IMR-90 (cell line): ENCODE results near the gene ATP11A.

Source experiments
- BHLHE40 ChIP-seq: fragments of 150-350 bp; IDR thresholded peaks from 2 replicates; pipeline ENCODE4 v1.6.1; 2016; ENCODE audit warnings: mild to moderate bottlenecking, low read depth, low read length
- CHD1 ChIP-seq: IDR thresholded peaks from 2 replicates; pipeline ENCODE4 v1.6.1; 2012; ENCODE audit warnings: low read depth, low read length, improper control_type of control experiment
- MAFK ChIP-seq: IDR thresholded peaks from 2 replicates; pipeline ENCODE4 v1.6.1; 2012; ENCODE audit warnings: low read depth, low read length, improper control_type of control experiment
- MXI1 ChIP-seq: IDR thresholded peaks from 2 replicates; pipeline ENCODE4 v1.6.1; 2012; ENCODE audit warnings: low read depth, mild to moderate bottlenecking, low read length, moderate library complexity, borderline replicate concordance
- POLR2A ChIP-seq: IDR thresholded peaks from 2 replicates; pipeline ENCODE4 v1.6.1; 2012; ENCODE audit warnings: mild to moderate bottlenecking, low read depth, low read length
- RAD21 ChIP-seq: IDR thresholded peaks from 2 replicates; pipeline ENCODE4 v1.6.1; 2012; ENCODE audit warnings: low read length, improper control_type of control experiment
- RFX5 ChIP-seq: IDR thresholded peaks from 2 replicates; pipeline ENCODE4 v1.8.0; 2012; ENCODE audit warnings: low read depth, mild to moderate bottlenecking, low read length, moderate library complexity
- SMC3 ChIP-seq: fragments of 150-350 bp; IDR thresholded peaks from 2 replicates; pipeline ENCODE4 v1.6.1; 2016; ENCODE audit warnings: low read depth, mild to moderate bottlenecking, antibody characterized with exemption, low read length, moderate library complexity
- TF ChIP-seq, protein P1 (sequence below): conservative IDR thresholded peaks from 2 replicates; pipeline ENCODE4 v1.5.1; 2012; ENCODE audit warnings: mild to moderate bottlenecking, low read depth, low read length, improper control_type of control experiment
- TF ChIP-seq, protein P2 (sequence below): fragments of 150-350 bp; IDR thresholded peaks from 2 replicates; pipeline ENCODE4 v1.6.1; 2017; ENCODE audit warnings: mild to moderate bottlenecking, antibody characterized with exemption, low read length, low read depth
- TF ChIP-seq, protein P3 (sequence below): fragments of 150-350 bp; IDR thresholded peaks from 2 replicates; pipeline ENCODE4 v1.6.1; 2016; ENCODE audit warnings: low read depth, mild to moderate bottlenecking, low read length, moderate library complexity, borderline replicate concordance

DNA sequence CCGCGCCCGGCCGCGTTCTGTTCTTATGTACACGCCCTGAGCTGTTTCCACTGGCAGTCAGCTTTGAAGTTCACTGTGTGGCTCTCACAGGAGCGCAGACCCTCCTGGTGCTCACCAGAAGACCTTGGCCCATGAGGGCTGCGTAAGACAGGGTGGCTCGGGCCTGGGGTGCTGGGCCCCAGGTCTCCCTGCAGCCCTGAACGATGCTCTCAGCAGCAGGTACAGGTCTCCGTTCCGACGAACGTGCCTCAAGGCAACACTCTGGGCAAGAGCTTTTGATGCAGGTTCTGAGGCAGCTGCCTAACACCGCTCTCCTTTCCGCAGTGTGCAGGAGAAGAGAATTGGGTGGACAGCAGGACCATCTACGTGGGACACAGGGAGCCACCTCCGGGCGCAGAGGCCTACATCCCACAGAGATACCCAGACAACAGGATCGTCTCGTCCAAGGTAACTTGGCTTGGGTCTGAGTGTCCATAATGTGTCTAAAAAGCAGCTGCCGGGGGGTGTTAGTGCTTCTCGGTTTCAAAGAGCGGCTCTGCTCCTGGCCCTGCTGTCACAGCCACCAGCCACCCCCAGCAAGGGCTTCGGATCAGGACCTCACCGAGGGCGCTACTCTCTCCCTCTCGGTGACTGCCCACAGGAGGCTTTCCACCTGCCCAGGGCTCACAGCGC lies 95.1 kb downstream of the ATP11A start:
- TF ChIP-seq BHLHE40: no peak
- TF ChIP-seq, protein P1, sequence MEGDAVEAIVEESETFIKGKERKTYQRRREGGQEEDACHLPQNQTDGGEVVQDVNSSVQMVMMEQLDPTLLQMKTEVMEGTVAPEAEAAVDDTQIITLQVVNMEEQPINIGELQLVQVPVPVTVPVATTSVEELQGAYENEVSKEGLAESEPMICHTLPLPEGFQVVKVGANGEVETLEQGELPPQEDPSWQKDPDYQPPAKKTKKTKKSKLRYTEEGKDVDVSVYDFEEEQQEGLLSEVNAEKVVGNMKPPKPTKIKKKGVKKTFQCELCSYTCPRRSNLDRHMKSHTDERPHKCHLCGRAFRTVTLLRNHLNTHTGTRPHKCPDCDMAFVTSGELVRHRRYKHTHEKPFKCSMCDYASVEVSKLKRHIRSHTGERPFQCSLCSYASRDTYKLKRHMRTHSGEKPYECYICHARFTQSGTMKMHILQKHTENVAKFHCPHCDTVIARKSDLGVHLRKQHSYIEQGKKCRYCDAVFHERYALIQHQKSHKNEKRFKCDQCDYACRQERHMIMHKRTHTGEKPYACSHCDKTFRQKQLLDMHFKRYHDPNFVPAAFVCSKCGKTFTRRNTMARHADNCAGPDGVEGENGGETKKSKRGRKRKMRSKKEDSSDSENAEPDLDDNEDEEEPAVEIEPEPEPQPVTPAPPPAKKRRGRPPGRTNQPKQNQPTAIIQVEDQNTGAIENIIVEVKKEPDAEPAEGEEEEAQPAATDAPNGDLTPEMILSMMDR: no peak
- no peak for TF ChIP-seq POLR2A
- TF ChIP-seq MAFK: no peak
- TF ChIP-seq RAD21: no peak
- no peak for TF ChIP-seq MXI1
- TF ChIP-seq, protein P2, sequence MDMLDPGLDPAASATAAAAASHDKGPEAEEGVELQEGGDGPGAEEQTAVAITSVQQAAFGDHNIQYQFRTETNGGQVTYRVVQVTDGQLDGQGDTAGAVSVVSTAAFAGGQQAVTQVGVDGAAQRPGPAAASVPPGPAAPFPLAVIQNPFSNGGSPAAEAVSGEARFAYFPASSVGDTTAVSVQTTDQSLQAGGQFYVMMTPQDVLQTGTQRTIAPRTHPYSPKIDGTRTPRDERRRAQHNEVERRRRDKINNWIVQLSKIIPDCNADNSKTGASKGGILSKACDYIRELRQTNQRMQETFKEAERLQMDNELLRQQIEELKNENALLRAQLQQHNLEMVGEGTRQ: no peak
- TF ChIP-seq, protein P3, sequence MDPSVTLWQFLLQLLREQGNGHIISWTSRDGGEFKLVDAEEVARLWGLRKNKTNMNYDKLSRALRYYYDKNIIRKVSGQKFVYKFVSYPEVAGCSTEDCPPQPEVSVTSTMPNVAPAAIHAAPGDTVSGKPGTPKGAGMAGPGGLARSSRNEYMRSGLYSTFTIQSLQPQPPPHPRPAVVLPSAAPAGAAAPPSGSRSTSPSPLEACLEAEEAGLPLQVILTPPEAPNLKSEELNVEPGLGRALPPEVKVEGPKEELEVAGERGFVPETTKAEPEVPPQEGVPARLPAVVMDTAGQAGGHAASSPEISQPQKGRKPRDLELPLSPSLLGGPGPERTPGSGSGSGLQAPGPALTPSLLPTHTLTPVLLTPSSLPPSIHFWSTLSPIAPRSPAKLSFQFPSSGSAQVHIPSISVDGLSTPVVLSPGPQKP: no peak
- TF ChIP-seq SMC3: no peak
- no peak for TF ChIP-seq CHD1
- TF ChIP-seq RFX5: no peak
